ENCODE results near the gene GSTM3. TPM values are rescaled to one million over a fixed set of nuclear protein-coding genes. Genes with fewer than 3 reads are reported as not detected.

Gene GSTM3
- total RNA-seq = 67.5 TPM
- 116 TPM for polyA plus RNA-seq

- H3K36me3 ChIP-seq (ENCODE audit: insufficient read depth) = peaks cover 4% of the 10 kb centered on the region
- WGBS = 9% methylated on average over 10 of the region's 10 CpGs
- H3K27ac ChIP-seq (ENCODE audit: low read depth) = peak within 1 kb of the TSS; percentile 86
- no peak for DNase-seq (ENCODE audit: extremely low spot score)
- no peaks in the 10 kb centered on the region for H3K4me1 ChIP-seq (ENCODE audit: insufficient read depth)
- peak within 1 kb of the TSS; percentile 67 for H3K4me3 ChIP-seq (ENCODE audit: low read depth, low read length)
Measured at GRCh38 chr1:109740615-109741373, at the start of gene GSTM3. TSS of gene GSTM3 (minus strand) at chr1:109741038. CDS start at chr1:109740287, 751 bp downstream.

GRCh38 chr1:109790329-109790728, 49.5 kb upstream of the GSTM3 start:
- no peaks in the 10 kb centered on the region for H3K4me1 ChIP-seq (ENCODE audit: insufficient read depth)
- no peaks in the 10 kb centered on the region for H3K36me3 ChIP-seq (ENCODE audit: insufficient read depth)
- DNase-seq (ENCODE audit: extremely low spot score) = no peak
- peak overlapping the region; percentile 3 for H3K27ac ChIP-seq (ENCODE audit: low read depth)
- H3K4me3 ChIP-seq (ENCODE audit: low read depth, low read length) = no peak overlapping the region
- 88% methylated on average over 2 of the region's 2 CpGs for WGBS

GRCh38 chr1:109789551-109790180, 48.8 kb upstream of the GSTM3 start:
- Histone ChIP-seq H3K36me3 (ENCODE audit: insufficient read depth) (no peaks in the 10 kb centered on the region), H3K27ac (ENCODE audit: low read depth) (no peak overlapping the region), H3K4me1 (ENCODE audit: insufficient read depth) (no peaks in the 10 kb centered on the region), H3K4me3 (ENCODE audit: low read depth, low read length) (no peak overlapping the region)
- DNase-seq (ENCODE audit: extremely low spot score) = no peak
- 89% methylated on average over 9 of the region's 9 CpGs for WGBS

GRCh38 chr1:109788695-109789521, 48.1 kb upstream of the GSTM3 start:
- no peaks in the 10 kb centered on the region for H3K4me1 ChIP-seq (ENCODE audit: insufficient read depth)
- no peak overlapping the region for H3K4me3 ChIP-seq (ENCODE audit: low read depth, low read length)
- no peak for DNase-seq (ENCODE audit: extremely low spot score)
- WGBS = 89% methylated on average over 9 of the region's 9 CpGs
- H3K36me3 ChIP-seq (ENCODE audit: insufficient read depth) = no peaks in the 10 kb centered on the region
- H3K27ac ChIP-seq (ENCODE audit: low read depth) = no peak overlapping the region

GRCh38 chr1:109787845-109788601, 47.2 kb upstream of the GSTM3 start:
- Histone ChIP-seq H3K4me3 (ENCODE audit: low read depth, low read length) (no peak overlapping the region), H3K27ac (ENCODE audit: low read depth) (no peak overlapping the region), H3K36me3 (ENCODE audit: insufficient read depth) (no peaks in the 10 kb centered on the region), H3K4me1 (ENCODE audit: insufficient read depth) (peaks cover 2% of the 10 kb centered on the region)
- DNase-seq (ENCODE audit: extremely low spot score) = no peak
- 90% methylated on average over 19 of the region's 19 CpGs for WGBS

- 81% methylated on average over 9 of the region's 9 CpGs for WGBS
- DNase-seq (ENCODE audit: extremely low spot score) = no peak
- no peaks in the 10 kb centered on the region for H3K36me3 ChIP-seq (ENCODE audit: insufficient read depth)
- no peak overlapping the region for H3K4me3 ChIP-seq (ENCODE audit: low read depth, low read length)
- no peak overlapping the region for H3K27ac ChIP-seq (ENCODE audit: low read depth)
- peaks cover 7% of the 10 kb centered on the region for H3K4me1 ChIP-seq (ENCODE audit: insufficient read depth)
Measured at GRCh38 chr1:109787211-109787844, 46.5 kb upstream of the GSTM3 start.

- H3K4me1 ChIP-seq (ENCODE audit: insufficient read depth) = peaks cover 7% of the 10 kb centered on the region
- DNase-seq (ENCODE audit: extremely low spot score) = no peak
- no peak overlapping the region for H3K4me3 ChIP-seq (ENCODE audit: low read depth, low read length)
- H3K27ac ChIP-seq (ENCODE audit: low read depth) = no peak overlapping the region
- WGBS = 60% methylated on average over 6 of the region's 6 CpGs
- no peaks in the 10 kb centered on the region for H3K36me3 ChIP-seq (ENCODE audit: insufficient read depth)
Measured at GRCh38 chr1:109786531-109787021, 45.7 kb upstream of the GSTM3 start.

GRCh38 chr1:109786112-109786480, 45.3 kb upstream of the GSTM3 start:
- peaks cover 7% of the 10 kb centered on the region for H3K4me1 ChIP-seq (ENCODE audit: insufficient read depth)
- no peaks in the 10 kb centered on the region for H3K36me3 ChIP-seq (ENCODE audit: insufficient read depth)
- WGBS = 78% methylated on average over 5 of the region's 5 CpGs
- DNase-seq (ENCODE audit: extremely low spot score) = no peak
- no peak overlapping the region for H3K27ac ChIP-seq (ENCODE audit: low read depth)
- no peak overlapping the region for H3K4me3 ChIP-seq (ENCODE audit: low read depth, low read length)

GRCh38 chr1:109785446-109786111, 44.7 kb upstream of the GSTM3 start:
- H3K4me1 ChIP-seq (ENCODE audit: insufficient read depth) = peaks cover 7% of the 10 kb centered on the region
- H3K36me3 ChIP-seq (ENCODE audit: insufficient read depth) = no peaks in the 10 kb centered on the region
- DNase-seq (ENCODE audit: extremely low spot score) = no peak
- H3K4me3 ChIP-seq (ENCODE audit: low read depth, low read length) = no peak overlapping the region
- WGBS = 84% methylated on average over 4 of the region's 4 CpGs
- H3K27ac ChIP-seq (ENCODE audit: low read depth) = no peak overlapping the region

GRCh38 chr1:109784551-109785252, 43.9 kb upstream of the GSTM3 start:
- Histone ChIP-seq H3K4me3 (ENCODE audit: low read depth, low read length) (no peak overlapping the region), H3K27ac (ENCODE audit: low read depth) (no peak overlapping the region), H3K4me1 (ENCODE audit: insufficient read depth) (peaks cover 7% of the 10 kb centered on the region), H3K36me3 (ENCODE audit: insufficient read depth) (no peaks in the 10 kb centered on the region)
- DNase-seq (ENCODE audit: extremely low spot score) = no peak
- 93% methylated on average over 5 of the region's 5 CpGs for WGBS

- Histone ChIP-seq H3K4me3 (ENCODE audit: low read depth, low read length) (no peak overlapping the region), H3K4me1 (ENCODE audit: insufficient read depth) (peaks cover 7% of the 10 kb centered on the region), H3K36me3 (ENCODE audit: insufficient read depth) (no peaks in the 10 kb centered on the region), H3K27ac (ENCODE audit: low read depth) (no peak overlapping the region)
- no peak for DNase-seq (ENCODE audit: extremely low spot score)
- WGBS = 35% methylated on average over 8 of the region's 8 CpGs
Measured at GRCh38 chr1:109783436-109783835, 42.6 kb upstream of the GSTM3 start.

- 80% methylated on average over 4 of the region's 4 CpGs for WGBS
- DNase-seq (ENCODE audit: extremely low spot score) = no peak
- Histone ChIP-seq H3K4me3 (ENCODE audit: low read depth, low read length) (no peak overlapping the region), H3K4me1 (ENCODE audit: insufficient read depth) (peaks cover 7% of the 10 kb centered on the region), H3K27ac (ENCODE audit: low read depth) (peak overlapping the region; percentile 74), H3K36me3 (ENCODE audit: insufficient read depth) (no peaks in the 10 kb centered on the region)
Measured at GRCh38 chr1:109782927-109783326, 42.1 kb upstream of the GSTM3 start.
